ENCODE results near the gene CCR4.
"Not testable (repeated sequence)": the region's sequence is repeated elsewhere in the genome, so short reads cannot be mapped to it uniquely, and the experiment has no call there.

CCR4 gene

GRCh38 chr3:32972482-32973146 is 21.2 kb downstream of the CCR4 start:
- DNase-seq (ENCODE audit: extremely low read depth, low read depth), result no peak
- TF ChIP-seq CTCF (IDR thresholded peaks at IDR 0.05; ENCODE audit: low read depth, low read length, missing control alignments), result no peak
- no peak overlapping the region for H3K4me3 ChIP-seq (replicated peaks; ENCODE audit: low read depth, low read length)

- H3K4me3 ChIP-seq (replicated peaks; ENCODE audit: low read depth, low read length), result no peak overlapping the region
- no peak for DNase-seq (ENCODE audit: extremely low read depth, low read depth)
- no peak for TF ChIP-seq CTCF (IDR thresholded peaks at IDR 0.05; ENCODE audit: low read depth, low read length, missing control alignments)
Observed at GRCh38 chr3:32973982-32974381, 22.5 kb downstream of the CCR4 start.

GRCh38 chr3:32975891-32976595 is 24.6 kb downstream of the CCR4 start:
- DNase-seq (ENCODE audit: extremely low read depth, low read depth), result no peak
- TF ChIP-seq CTCF (IDR thresholded peaks at IDR 0.05; ENCODE audit: low read depth, low read length, missing control alignments), result no peak

DNA sequence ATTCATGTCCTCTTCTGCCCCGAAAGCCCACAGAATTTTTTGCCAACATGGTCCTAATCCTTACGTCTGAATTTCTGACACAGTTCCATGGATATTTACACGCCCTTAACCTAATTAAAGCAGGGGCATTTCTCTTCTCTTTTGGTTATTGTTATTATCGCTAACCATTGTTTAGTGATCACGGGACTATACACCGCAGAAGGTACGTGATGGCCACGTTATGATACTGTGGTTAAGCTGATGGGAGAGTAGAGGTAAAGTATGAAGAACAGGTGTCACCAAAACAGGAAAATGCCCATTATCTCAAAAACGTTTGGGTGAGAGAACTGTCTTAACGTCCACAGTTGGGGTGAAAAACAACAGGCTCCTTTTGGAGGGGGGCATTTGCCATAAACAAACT is 26.4 kb downstream of the CCR4 start:
- no peak for DNase-seq (ENCODE audit: extremely low read depth, low read depth)
- no peak overlapping the region for H3K4me3 ChIP-seq (replicated peaks; ENCODE audit: low read depth, low read length)
- no peak for TF ChIP-seq CTCF (IDR thresholded peaks at IDR 0.05; ENCODE audit: low read depth, low read length, missing control alignments)

More at GRCh38 chr3:32975891-32976595, 24.6 kb downstream of the CCR4 start:
- H3K4me3 ChIP-seq (replicated peaks; ENCODE audit: low read depth, low read length), result no peak overlapping the region

- no peak for TF ChIP-seq CTCF (IDR thresholded peaks at IDR 0.05; ENCODE audit: low read depth, low read length, missing control alignments)
- H3K4me3 ChIP-seq (replicated peaks; ENCODE audit: low read depth, low read length), result no peak overlapping the region
- no peak for DNase-seq (ENCODE audit: extremely low read depth, low read depth)
Observed at GRCh38 chr3:32978331-32978730, 26.9 kb downstream of the CCR4 start.

DNA sequence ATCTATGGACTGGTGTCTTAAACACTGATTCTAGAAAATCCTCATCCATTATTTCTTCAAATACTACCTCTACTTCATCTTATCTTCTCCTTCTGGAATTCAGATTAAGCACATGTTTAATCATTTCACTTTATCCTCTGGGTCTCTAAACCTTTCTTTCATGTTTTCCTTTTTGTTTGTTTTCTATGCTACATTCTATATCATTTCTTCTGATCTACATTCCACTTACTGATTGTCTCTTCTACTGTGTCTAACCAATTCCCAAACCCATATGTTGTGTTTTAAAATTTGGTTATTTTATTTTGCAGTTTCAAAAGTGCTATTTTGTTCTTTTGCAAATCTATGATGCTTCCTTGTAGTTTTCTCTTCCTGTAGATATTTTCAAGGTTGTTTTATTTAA is 31.7 kb downstream of the CCR4 start:
- DNase-seq (ENCODE audit: extremely low read depth, low read depth), result no peak
- H3K4me3 ChIP-seq (replicated peaks; ENCODE audit: low read depth, low read length), result no peak overlapping the region
- no peak for TF ChIP-seq CTCF (IDR thresholded peaks at IDR 0.05; ENCODE audit: low read depth, low read length, missing control alignments)

DNA sequence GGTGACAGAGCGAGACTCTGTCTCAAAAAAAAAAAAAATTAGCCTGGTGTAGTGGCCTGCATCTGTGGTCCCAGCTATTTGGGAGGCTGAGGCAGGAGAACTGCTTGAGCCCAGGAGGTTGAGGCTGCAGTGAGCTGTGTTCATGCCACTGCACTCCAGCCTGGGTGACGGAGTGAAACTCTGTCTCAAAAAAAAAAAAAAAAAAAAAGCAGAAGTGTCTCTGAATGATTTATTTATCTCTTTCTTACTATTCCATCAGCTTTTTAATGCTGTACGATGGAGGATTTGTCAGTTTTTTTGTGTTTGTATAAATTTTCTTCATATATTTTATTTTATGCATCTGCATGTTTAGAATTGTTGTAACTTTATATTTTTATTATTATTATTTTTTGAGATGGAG is 33.5 kb downstream of the CCR4 start:
- not testable (repeated sequence) for H3K4me3 ChIP-seq (replicated peaks; ENCODE audit: low read depth, low read length); DNase-seq (ENCODE audit: extremely low read depth, low read depth)

Data from HFF-Myc (cell line).